ENCODE measurements around the gene RPL5. TPM values are rescaled to one million over a fixed set of nuclear protein-coding genes. Genes with fewer than 3 reads are reported as not detected.

Gene RPL5
- total and polyA plus RNA-seq, 8 donors: 595 to 1,336 (median 893) TPM

- no peak for FAIRE-seq
- TF ChIP-seq, protein P1, sequence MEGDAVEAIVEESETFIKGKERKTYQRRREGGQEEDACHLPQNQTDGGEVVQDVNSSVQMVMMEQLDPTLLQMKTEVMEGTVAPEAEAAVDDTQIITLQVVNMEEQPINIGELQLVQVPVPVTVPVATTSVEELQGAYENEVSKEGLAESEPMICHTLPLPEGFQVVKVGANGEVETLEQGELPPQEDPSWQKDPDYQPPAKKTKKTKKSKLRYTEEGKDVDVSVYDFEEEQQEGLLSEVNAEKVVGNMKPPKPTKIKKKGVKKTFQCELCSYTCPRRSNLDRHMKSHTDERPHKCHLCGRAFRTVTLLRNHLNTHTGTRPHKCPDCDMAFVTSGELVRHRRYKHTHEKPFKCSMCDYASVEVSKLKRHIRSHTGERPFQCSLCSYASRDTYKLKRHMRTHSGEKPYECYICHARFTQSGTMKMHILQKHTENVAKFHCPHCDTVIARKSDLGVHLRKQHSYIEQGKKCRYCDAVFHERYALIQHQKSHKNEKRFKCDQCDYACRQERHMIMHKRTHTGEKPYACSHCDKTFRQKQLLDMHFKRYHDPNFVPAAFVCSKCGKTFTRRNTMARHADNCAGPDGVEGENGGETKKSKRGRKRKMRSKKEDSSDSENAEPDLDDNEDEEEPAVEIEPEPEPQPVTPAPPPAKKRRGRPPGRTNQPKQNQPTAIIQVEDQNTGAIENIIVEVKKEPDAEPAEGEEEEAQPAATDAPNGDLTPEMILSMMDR (IDR thresholded peaks at IDR 0.05): no peak
- no peak for DNase-seq
- no peaks in the 10 kb centered on the region for H3K9me3 ChIP-seq
- intact Hi-C loops (cut with DNase I): no loop called here
- no peaks in the 10 kb centered on the region for H3K36me3 ChIP-seq
- ATAC-seq: peak in 3 of 4 donors; percentile 28 to 49 (median 47)
- no peak overlapping the region for H3K27ac ChIP-seq
- no peaks in the 10 kb centered on the region for H3K27me3 ChIP-seq
- 50 to 53% methylated on average over 4 of the region's 4 CpGs for WGBS, 2 donors
- peaks cover 0 to 7% (median 0%) of the 10 kb centered on the region in 3 donors for H3K4me1 ChIP-seq
- no peak overlapping the region for H3K4me3 ChIP-seq
These were observed 46.0 kb downstream of the RPL5 start for GRCh38 chr1:92877792-92878191.

- Histone ChIP-seq H3K4me1 (peaks cover 0 to 7% (median 0%) of the 10 kb centered on the region in 3 donors), H3K27ac (no peak overlapping the region), H3K36me3 (no peaks in the 10 kb centered on the region), H3K27me3 (no peaks in the 10 kb centered on the region), H3K9me3 (no peaks in the 10 kb centered on the region), H3K4me3 (no peak overlapping the region)
- DNase-seq (no peak), FAIRE-seq (no peak), ATAC-seq (no peak)
- TF ChIP-seq, protein P1 (IDR thresholded peaks at IDR 0.05): no peak
- intact Hi-C loops (cut with DNase I): no loop called here
- WGBS, 2 donors: 70 to 79% methylated on average over 4 of the region's 4 CpGs
These were observed 47.6 kb downstream of the RPL5 start for GRCh38 chr1:92879316-92879968.

DNA sequence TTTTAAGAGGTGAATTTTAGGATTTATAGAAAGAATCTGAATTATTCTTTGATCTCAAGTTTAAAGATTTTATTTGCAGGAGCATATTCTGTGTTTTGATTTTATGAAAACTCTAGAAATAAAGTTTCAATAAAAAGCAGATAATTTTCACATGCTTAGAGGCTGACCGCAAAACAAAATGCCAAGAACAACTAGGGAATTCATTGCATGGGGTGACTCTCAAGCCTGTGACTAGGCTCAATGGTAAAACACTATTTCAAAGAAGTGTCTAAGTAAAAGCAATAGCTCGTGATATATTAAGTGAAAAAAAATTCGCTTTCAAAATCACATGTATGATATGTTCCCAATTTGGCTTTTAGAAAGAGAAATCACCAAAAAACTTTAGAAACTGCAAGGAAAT lies 49.6 kb downstream of the RPL5 start:
- ATAC-seq (no peak), DNase-seq (no peak), FAIRE-seq (no peak)
- Histone ChIP-seq H3K4me3 (no peak overlapping the region), H3K9me3 (no peaks in the 10 kb centered on the region), H3K4me1 (peaks cover 0 to 10% (median 4%) of the 10 kb centered on the region in 3 donors), H3K27ac (no peak overlapping the region), H3K27me3 (no peaks in the 10 kb centered on the region), H3K36me3 (no peaks in the 10 kb centered on the region)
- WGBS, 2 donors: 90 to 92% methylated on average over 3 of the region's 3 CpGs
- intact Hi-C loops (cut with DNase I): no loop called here
- TF ChIP-seq, protein P1 (IDR thresholded peaks at IDR 0.05): no peak

GRCh38 chr1:92882819-92883218 lies 51.0 kb downstream of the RPL5 start:
- ATAC-seq: no peak
- no peak for FAIRE-seq

DNA sequence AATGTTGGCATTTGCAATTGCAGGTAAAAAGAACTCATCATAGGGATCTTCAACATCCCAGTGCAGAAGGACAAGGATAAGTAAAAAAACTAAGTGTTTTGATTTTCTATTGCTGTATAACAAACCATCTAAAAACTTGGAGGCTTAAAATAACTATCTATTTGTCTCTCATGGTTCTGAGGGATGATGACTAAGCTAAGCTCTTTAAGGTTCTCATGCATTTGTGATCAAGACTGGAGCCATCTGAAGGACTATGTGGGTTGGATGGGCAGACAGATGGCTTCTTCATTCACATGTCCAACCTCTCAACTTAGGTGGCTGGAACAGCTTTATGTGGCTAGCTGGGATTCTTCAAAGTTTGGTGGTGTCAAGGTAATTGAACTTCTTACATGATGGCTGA lies 51.5 kb downstream of the RPL5 start:
- FAIRE-seq: no peak
- no peak for ATAC-seq
- Histone ChIP-seq H3K36me3 (no peaks in the 10 kb centered on the region), H3K4me3 (no peak overlapping the region), H3K27me3 (no peaks in the 10 kb centered on the region), H3K4me1 (peaks cover 0 to 7% (median 5%) of the 10 kb centered on the region in 3 donors), H3K27ac (no peak overlapping the region), H3K9me3 (no peaks in the 10 kb centered on the region)
- TF ChIP-seq, protein P1 (IDR thresholded peaks at IDR 0.05): no peak
- intact Hi-C loops (cut with DNase I): no loop called here
- DNase-seq: no peak

More at GRCh38 chr1:92882819-92883218, 51.0 kb downstream of the RPL5 start:
- TF ChIP-seq, protein P1 (IDR thresholded peaks at IDR 0.05): no peak
- peaks cover 0 to 7% (median 6%) of the 10 kb centered on the region in 3 donors for H3K4me1 ChIP-seq
- no peaks in the 10 kb centered on the region for H3K36me3 ChIP-seq
- H3K27ac ChIP-seq: no peak overlapping the region
- intact Hi-C loops (cut with DNase I): no loop called here
- H3K4me3 ChIP-seq: no peak overlapping the region
- no peaks in the 10 kb centered on the region for H3K27me3 ChIP-seq
- no peak for DNase-seq
- no peaks in the 10 kb centered on the region for H3K9me3 ChIP-seq
- WGBS, 2 donors: 73 to 78% methylated on average over 1 of the region's 1 CpG
